MM.1S (cell line): ENCODE data around the gene MPZL3.

ENCODE experiments used
- CTCF ChIP-seq: fragments of 300-600 bp; sonication (generic); IDR thresholded peaks from 2 replicates; pipeline ENCODE4 v1.5.1; 2016; ENCODE audit warnings: antibody characterized with exemption, low read length, mixed read lengths
- EZH2 ChIP-seq: fragments of 300-600 bp; sonication (generic); optimal IDR thresholded peaks from 2 replicates; pipeline ENCODE3; 2017; ENCODE audit warnings: low read depth, mild to moderate bottlenecking, antibody characterized with exemption, low read length, mixed read lengths

DNA sequence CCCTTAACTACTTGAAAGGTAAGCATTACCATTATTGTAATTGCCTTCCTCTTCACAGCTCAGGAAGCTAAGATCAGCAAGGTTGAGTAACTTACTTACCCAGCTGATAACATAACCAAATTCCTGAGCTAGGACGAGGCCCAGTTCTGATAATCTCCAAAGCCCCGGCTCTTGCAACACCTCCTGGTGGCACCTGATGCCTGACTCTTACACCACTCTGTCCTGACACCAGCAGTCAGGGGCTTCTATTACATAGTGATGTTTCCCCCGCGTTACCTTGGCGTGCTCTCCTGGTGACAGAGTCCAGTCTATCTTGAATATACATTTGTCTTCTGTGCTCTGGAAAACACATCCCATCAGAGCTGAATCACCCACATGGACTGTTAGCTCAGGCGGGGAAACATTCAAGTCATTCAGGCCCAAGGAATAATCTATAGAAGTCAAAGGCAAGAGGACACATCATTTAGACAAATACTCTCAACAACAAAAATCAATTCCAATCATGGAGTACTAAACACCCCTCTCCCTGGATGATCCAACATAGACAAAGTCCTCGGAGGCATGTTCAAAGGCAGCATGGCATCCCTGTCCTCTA lies 39.9 kb downstream of the MPZL3 start:
- TF ChIP-seq CTCF, result no peak
- no peak for TF ChIP-seq EZH2
